A549 treated with ZK216348 at 1 μM for 4 hours (cell line): Measurements from ENCODE around the gene CDHR1. TPM values are rescaled to one million over a fixed set of nuclear protein-coding genes. Genes with fewer than 3 reads are reported as not detected.

Experiments
- total RNA-seq: library from RNA; stranded (reverse); fragments of 200-300 nt; extraction: Qiagen RNA extraction; gene quantifications from 5 replicates; pipeline ENCODE4 v1.2.3, GENCODE V29; 2022; ENCODE audit warnings: low read depth

The CDHR1 gene
- total RNA-seq = 0.06 to 0.14 TPM (median 0.10 TPM) in 4 of 5 replicates, not detected in the other

GRCh38 chr10:84194424-84195043, at the start of gene CDHR1:
Gene CDHR1 (plus strand): TSS chr10:84194537. CDS start chr10:84194761, 224 bp downstream.

DNA sequence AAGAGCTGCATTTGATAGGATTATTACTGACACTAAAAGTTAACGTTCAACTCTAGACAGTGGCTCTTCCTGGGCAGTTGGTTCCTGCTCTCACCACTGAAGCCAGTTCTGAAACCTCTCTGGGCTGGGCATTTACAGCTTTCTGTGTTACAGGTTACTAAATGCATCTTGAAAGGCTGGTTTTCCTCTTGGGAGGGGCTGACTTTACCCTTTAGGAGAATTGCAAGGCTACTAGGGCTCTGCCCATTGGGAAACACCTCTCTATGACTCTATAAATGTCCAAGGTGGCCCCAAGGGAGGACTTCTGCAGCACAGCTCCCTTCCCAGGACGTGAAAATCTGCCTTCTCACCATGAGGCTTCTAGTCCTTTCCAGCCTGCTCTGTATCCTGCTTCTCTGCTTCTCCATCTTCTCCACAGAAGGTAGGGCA, 20.8 kb upstream of the CDHR1 start, which contains the start of gene GPR15LG:
Gene GPR15LG, plus strand, starts transcription at position 301 of the 429 bp plus-strand sequence. Its CDS starts 51 bp downstream, at position 352.

GRCh38 chr10:84225427-84226173, 31.3 kb downstream of the CDHR1 start, which contains the start of gene LRIT2:
Gene LRIT2 (minus strand): TSS chr10:84225544. CDS start chr10:84225520, 24 bp downstream.

DNA sequence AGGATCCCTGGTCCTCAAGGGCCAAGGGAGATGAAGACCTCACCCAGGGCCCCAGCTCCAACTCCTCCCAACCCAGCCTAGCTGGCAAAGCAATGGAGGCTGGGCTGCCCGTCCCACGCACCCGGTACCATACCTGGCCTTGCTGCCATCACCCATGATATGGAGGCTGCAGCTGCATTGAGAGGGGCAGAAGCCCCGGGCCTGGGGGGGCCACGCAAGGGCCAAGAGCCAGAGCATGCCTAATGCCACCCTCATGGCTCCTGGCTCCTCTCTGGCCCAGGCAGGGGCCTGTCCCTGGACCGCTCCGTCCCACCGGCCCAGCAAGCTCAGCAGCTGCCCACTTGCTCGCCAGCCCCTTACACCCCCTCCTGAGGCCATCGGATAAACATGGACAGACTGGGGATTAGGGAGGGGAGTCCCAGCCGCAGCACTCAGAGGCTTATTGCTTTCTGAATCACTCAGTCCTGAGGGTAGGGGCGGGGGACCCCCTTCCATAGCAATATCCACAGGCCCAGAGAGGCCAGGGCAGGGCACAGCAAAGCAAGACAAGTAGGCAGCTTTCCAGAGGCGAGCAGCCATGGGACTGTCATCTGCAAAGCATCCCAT, 47.0 kb downstream of the CDHR1 start, which contains the start of gene LRIT1:
Gene LRIT1, minus strand, starts transcription at position 362 of the 606 bp plus-strand sequence. Its CDS starts 107 bp downstream, at position 255.

DNA sequence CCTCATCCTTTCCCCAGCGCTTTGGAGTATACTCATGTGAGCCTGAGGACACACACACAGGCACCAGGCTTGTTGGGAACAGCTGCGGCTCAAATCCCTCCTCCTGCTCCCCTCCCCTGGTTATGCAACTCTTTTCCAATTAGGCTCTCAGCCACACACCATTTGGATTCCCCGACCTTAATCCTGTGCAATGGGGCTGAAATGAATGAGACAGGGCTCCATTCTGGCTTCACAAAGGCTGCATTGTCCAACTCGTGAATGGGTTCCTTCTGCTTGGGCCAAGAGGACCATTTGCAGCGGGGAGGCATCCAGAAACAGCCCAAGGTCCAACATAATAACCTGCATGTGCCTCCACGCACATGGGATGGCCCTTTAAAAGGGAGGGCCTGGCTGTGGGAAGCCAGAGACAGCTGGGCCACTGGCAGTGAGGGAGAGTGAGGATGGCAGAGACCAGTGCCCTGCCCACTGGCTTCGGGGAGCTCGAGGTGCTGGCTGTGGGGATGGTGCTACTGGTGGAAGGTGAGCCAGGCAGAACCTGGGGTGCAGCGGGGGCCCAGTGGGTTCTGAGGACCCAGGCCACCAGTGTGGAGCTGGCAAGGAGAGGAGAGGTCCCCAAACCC, 50.4 kb downstream of the CDHR1 start, which contains the start of gene RGR:
Gene RGR, plus strand, starts transcription at position 403 of the 620 bp plus-strand sequence. Its CDS starts 38 bp downstream, at position 441.

Other genes with a start within 250 kb of the CDHR1 start
- 184 to 216 TPM (median 196 TPM) in 5 replicates for gene GHITM, start 55.0 kb upstream of the CDHR1 start, total RNA-seq
- gene GPR15LG, start 20.7 kb upstream of the CDHR1 start, total RNA-seq = not detected in 5 replicates
- gene LRIT2, start 31.0 kb downstream of the CDHR1 start, total RNA-seq = not detected in 5 replicates
- not detected in 5 replicates for gene LRIT1, start 47.0 kb downstream of the CDHR1 start, total RNA-seq
- gene RGR, start 50.5 kb downstream of the CDHR1 start, total RNA-seq = not detected in 5 replicates
- gene CCSER2, start 134.1 kb downstream of the CDHR1 start, total RNA-seq = 9.4 to 12.6 TPM (median 11.0 TPM) in 5 replicates